ENCODE data around the gene ELP4.

Gene ELP4

DNA sequence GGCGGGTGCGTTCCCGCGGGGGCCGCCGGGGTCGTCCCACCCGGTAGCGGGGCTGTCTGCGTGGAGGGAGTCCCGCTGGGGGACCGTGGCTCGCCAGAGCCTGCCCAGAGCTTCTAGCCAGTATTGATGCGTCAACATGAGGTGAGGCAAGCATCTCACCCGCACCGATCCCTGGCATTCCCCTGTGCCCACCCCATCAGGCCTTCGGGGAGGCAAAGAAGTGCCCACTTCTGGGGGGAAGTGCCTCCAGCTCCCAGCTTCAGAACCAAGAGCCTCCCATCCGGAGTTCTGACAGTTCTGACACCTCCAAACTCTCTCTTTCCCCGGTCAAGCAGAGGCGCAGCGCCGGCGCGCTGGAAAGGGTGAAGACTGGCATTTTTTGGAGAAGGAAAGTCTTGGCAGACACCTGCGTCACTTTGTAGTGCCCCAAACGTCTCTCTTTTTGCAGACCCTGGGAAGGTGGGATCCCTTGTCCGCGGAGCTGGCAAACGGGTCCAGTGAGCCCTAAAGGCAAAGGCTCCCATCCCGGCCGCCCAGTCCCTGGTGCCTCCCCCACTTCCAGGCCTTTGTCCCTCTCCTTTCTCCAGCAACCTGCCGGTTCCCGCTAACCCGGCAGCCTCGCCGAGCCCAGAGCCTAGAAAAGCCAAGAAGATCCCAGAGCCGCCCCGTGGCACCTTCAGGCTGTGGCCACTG lies 304.8 kb downstream of the ELP4 start:
- DNase-seq, result no peak

DNA sequence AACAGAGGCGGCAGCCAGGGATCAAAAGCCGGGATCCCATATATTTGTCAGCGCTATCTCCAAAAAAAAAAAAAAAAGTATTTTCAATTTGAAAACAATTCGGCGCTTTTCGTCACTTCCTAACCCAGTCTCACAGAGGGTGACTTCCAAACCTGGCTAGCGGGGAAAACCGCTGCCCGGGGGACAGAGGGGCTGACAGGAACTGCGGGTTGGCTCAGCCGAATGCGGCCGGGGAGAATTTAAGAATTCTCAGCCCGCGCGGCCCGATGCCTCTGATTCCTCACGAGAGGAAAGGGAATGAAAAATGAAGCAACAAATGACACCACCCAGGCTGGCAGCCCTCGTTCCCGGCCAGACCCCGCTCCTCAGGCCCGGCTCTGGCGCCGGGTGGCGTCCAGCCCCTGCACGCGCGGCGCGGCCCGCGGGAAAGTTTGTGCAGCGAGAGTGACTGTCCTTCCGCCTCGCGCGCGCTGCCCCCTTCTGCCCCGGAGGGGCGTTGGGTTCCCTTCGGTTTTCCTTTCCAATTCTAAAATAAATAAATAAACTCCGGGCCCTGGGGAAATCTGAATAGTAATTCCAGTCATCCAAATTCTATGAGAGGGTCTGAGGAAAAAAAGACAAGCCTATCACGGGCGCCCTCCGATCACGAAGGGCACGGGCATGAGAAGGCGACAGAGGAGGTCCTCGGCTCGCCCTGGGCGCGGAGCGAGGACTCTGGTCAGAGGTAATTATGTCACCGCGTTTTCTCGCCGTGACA lies 306.3 kb downstream of the ELP4 start:
- no peak for DNase-seq

DNA sequence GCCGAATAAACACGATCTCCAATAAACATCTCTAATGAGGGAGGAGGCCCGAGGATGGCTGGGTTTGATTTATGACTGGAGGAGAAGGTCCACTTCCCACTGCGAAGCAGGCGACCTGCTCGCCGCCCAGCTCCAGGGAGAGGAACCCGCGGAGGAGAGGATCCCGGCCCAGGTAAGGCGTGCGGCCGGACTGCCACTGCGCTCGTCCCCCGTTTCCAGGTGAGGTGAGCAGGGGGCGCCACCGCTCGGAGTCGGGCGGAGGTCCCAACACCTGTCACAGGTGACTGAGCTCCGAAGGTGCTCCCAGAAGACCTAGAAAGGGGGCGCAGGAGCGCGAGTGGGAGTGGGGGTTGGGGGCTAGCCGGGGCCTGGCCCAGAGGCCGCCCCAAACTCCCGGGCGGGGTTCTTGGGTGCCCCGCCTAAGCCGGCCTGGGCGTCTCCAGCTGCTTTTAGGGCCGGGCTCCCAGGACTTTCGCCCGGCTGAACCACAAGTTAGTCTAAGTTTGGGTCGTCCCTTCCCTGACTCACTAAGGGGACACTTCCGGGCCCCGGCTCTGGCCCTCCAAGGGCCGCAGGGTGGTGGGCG lies 307.0 kb downstream of the ELP4 start:
- DNase-seq, result no peak

DNA sequence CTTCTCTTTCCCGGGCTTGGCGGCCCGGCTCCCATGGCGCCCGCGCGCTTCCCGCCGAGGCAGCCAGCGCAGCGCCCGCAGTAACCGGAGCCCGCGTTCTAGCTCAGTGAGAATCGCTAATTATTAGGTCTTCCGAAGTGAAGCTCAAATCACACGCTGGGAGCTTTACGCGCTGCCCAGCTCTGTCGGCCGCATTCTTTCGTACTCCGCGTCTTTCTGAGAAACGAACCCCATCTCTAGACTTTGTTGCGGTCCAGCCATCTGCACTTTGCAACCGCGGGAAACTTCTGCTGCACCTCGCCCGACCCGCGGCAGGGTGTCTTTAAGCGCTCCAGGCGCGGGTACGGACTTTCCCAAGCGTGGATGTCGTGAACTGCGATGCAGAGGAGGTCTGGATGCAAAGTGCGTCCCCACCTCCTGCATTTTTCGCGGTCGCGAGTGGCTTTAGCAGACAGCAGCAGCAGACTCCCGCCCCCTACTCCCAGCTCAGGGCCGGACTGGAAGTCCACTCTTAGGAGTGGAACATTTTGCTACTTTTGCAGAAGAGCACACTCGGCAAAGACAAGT lies 307.6 kb downstream of the ELP4 start:
- DNase-seq, result no peak

DNA sequence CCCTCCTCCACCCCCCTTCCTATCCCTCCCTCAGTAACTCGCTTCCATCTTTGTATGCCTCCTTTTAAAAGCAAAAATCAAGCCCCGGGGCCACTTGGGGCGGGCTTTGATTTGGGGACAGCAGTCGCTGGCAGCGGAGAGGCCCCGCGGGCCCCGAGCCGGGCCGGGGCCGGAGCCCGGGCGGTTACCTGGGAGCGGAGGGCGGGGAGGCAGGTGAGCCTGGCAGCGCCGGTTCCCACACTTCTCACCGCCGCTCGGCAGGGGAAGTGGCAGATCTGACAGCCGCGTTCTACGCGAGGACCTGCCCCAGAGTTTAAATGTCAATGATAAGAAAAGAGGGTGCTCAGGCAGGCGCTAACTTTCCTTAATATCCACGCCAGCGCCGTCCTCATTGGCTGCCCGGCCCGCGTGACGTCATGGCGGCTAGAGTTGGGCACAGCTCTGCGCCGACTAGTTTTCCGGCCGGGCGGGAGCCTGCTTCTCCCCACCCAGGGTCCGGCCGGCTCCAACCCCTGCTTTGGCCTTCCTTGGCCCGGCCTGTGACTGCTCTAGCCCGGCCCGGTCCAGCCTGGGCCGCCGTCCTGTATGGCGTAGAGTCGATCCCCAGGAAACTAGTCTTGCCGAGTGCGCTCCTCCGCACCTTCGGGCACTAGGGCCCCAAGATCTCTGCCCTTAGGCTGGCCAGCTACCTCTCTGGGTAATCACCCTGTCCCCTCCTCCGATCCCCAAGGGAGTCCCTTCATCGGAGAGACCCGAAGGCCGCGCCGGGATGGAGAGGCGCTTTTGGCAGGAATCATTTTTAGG lies 308.3 kb downstream of the ELP4 start:
- DNase-seq, result no peak

DNA sequence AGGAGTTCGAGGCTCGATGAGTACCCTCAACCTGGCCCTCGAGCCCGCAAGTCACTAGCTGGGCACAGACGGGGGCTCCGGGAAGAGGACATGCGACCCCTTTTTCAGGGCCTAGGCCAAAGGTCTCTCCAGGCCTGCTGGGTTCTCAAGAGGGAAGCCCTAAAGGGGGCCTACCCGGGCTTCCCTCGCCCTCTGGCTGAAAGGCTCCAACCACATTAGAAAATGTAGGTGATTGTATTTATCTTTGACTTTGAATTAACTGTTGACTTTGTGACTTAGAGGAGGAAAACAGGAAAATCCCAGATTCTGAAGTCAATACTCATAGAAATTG lies 308.8 kb downstream of the ELP4 start:
- no peak for DNase-seq

DNA sequence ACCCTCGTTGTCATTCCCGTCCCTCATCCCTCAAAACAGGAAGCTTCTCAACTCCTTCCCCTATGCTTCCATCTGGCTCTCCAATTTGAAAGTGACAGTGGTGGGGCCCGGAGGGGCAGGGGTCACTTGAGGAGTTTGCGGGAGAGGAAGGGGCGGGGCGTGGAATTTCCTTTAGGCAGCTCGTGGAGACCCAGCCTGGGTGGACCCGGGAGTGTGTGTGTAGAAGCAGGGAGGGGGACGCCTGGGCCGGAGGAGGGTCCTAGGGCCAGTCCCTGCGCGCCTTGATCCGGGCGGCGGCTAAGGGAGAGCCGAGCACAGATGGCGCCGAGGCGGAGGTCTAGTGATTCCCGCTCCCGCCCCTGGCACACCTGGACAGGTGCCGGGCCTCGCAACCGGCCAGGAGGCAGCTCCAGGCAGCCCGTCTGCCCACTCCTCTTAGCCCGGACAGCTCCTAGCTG lies 309.3 kb downstream of the ELP4 start:
- no peak for DNase-seq

DNA sequence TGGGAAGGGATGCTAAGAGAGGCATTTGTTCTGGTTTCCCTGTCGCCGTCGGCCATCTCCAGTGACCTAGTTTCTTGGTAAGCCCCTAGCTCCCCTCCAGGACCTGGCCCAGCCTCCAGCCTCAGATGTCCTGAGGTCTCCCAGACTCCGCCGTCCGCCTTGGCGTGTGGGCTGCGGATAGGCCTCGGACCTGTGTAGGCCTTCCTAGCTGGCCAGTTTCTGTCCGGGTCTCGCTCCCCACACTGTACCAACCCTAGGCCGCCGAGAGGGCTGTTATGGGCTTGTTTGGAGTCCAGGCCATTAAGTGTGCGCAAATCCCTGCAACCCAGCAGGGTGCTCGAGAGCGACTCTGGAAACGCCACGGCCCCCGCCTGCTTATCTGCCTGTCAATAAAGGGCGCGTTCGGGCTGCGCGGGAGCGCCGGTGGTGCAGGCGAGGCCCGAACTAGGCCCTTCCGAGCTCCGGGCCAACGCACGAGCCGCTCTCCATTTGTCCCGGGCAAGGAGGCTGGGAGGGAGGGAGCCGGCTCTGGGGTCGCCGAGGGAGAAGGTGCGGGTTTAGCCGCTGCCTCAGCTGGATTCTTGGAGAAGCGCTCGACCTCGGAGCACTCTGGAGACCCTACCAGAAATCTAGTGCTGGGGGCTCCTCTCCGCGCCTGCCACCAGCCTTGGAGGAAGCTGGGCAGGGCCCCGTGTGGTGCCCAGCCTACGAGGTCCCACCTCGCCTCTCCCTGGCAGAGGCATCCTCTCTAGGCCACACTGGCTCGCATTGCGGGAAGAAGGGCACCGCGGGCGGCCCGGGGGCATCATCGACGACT lies 310.3 kb downstream of the ELP4 start:
- no peak for DNase-seq

DNA sequence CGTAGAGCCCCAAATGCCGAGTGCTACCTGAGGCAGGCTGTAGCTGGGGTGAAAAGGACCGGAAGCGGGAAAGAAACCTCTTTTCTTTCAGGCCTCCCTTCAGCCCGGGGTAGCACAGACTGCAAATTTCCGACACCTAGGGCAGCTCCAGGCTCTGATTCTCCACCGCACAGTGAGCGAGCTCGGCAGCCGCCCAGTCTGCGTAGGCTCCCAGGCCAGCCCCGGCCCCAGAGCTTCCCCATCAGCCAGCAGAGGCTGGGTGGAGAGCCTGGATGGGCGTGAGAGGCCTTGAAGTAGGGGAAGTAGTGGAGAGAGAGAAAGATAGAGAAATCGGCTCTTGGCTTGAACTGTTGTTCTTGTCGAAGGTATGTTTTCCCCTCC lies 310.9 kb downstream of the ELP4 start:
- no peak for DNase-seq

DNA sequence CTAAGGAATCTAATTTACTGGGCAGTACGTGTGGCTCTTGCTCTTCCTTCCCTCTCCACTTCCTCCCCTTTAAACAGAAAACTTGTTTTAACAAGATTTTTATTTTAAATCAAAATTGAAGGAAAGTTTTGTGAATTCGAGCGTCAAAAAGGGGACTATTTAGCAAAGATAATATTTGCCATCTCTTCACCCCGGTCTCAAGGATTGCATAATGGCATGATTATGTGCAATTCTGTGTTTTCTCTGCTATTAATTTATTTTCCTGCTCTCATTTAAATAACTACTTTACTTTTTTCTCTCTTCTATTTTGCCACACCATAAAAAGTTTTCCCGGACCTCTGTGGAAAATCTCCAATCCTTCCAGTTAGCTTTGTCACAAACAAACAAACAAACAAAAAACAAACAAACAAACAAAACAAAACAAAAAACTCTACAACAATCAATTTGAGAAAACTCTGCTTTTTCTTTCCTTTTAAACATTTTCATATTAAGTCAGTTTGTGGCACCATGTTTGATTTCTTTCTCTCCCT lies 311.7 kb downstream of the ELP4 start:
- DNase-seq, result no peak

DNA sequence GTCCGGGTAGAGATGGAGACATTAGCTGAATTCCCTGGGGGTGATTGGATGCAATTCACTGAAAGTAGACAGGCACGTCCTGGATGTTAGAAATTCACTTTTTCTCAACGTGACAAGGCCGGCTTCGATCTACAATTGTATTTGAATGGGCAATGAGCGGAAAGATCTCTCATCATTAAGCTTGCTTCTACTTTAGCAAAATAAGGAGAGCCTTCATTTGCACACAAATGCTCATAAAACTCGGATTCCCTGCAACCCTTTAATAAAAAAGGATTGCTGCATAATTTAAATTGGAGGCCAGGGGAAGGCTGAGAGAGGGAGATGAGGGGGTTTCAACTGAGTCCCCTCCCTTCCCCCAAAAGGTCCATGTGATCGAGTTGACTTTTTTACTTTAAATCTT lies 312.2 kb downstream of the ELP4 start:
- DNase-seq, result no peak

DNA sequence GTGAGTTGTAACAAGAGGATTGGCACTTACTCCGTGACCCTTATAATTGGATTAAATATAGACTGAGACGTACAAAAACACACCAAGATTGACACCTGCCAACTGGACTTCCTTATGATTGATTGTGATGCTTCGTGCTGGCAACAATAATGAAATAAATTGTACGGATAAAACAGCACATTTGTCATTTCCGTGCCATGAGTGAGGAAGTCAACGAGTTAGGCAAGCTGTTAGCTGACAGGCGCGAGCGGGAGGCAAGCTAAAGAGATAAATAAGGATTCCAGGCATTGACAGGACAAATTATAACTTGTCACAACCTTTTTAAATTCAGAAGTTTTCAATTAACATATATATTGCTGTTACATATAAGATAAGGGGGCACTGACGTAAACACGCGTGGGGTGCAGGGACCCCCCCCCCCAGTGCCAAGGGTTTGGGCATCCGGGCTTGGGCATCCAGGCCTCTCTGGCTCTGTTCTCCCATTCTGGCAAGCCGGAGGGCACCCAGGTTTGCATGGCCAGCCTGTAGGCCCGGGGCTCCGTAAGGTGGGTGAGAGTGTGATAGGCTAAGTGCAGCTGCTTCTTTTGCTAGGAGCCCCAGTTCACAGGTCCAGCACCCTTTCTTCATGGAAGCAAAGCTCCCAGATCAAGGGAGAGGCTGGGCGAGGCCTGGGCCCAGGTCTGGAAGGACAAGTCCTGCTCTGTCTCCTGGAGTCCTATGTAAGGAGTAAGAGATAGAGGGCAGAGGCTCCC lies 312.8 kb downstream of the ELP4 start:
- DNase-seq, result no peak

DNA sequence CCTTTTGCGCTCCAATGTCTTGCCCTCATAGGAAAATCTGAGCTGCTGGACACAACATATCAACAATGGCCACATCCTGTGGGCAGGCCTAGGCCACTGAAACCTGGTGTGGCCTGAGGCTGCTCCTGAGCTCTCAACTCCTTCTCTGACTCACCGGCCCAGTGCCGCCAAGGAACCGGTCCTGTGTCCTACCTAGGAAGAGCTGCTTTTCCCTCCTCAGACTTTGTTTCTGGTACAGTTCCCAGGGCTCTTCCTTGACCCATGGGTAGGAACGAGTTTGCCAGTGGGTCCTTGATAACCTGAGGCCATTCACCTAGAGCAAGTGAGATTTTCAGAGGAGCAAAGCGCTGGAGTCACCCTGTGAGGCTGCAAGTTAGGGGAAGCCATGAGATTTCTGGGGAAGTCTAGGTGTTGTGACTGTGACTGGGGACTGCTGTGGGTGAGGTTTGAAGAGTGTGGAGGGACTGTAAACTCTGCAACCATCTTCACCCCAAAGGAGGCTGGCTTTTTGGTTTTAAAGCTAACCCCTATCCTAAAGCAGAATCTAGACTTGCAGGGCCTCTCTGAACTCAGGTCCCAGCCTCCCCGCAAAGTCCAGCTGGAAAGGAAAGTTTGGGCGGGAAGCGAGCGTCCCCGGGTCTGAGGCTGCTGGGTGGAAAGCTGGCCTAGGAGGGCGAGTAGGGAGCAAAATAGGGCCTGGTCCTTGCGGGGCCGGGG lies 313.5 kb downstream of the ELP4 start:
- no peak for DNase-seq

DNA sequence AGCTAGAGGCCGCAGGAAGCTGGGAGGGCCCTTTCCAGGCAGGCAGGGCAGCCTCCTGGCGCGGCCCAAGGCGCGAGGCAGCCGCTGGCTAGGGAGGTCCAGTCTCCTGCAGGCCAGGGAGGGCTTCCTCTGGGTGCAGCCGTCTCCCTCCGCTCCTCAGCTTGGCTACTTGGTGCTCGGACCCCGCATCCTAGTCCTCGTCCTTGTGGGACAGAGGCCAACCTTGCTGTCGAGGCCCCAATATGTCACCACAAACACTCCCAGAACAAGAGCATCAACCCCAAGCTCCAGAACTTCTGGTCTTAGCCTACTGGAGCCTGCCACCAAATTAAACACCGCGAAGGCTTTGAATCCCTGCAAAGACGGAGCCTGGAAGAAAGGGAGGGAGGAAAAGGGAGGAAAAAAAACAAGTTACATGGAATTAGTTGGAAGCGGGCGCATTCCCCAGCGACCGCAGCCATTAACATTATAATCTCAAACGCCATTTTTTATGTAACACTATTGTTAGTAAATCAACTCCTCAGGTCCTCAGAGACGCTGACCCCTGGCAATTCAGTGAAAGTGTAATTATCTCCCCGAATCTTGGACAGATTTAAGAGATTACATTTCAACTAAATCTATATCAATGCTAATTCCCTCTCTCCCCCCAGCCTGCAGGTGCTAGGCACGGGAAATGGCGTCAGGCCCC lies 314.2 kb downstream of the ELP4 start:
- DNase-seq, result no peak

DNA sequence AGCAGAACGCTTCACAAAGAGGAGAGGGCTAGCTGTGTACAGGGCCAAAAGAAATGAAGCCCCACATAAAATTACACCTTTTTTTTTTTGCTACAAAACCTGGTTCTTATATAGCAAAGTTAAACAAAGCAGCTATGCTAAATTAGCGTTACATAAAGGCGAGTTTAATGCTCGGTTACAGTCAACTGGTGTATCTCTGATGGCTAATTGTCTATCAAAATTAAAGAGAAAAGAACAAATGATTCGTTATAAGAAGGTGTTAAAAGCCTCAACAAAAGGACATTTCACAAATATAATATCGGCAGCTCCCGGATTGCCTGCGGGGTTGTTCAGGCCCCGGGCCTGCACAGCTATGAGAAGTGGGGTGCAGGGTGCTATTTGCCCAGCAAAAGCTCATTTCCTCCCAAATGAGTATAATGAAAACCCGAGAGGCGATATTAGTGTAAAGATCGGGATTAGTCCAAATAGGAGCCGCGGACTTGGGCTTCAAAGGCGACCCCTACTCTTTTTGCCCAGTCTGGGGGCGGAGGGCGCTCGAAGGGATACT lies 314.8 kb downstream of the ELP4 start:
- DNase-seq, result no peak

DNA sequence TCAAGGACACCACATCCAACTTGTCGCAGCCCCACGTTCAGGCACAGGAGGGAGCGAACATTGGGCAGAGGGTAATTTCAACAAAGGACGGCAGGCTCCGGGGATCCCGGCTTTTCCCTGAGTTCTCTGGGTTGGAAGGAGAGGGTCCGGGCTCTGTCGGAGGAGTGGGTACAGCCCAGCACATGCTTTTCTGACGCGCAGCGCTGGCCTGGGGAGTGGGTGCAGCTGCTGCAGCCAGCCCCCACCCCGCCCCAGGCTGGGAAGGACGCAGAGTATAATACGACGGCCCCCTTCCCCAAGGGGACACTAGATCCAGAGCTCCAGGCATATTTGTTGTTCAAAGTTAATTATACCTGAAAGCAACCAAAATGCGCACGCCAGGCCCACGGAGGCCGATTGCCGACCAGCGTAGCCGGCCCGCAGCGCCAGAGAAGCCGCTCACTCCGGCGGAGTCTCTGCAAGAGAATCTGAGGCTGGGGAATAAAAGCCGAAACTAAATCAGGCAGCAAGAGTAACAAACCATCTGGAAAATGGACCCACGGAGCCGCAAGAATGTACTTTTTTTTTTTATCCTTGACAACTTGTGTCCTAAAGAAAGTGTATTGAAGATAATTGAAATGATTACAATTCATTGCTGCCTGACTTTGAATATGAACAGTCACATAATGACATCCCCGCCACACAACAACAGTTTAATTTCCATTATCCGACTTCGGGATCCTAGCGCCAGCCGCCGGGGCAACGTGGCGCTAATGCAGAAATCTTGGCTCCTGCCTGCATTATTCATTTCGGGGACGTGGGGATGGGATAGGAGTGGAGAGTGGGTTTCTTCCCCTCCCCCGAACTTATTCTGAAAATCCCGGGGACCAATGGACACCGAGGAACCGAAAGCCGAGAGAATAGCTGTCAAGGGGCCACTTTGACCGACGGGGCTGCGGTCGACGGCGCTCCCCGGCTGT lies 315.6 kb downstream of the ELP4 start:
- no peak for DNase-seq

DNA sequence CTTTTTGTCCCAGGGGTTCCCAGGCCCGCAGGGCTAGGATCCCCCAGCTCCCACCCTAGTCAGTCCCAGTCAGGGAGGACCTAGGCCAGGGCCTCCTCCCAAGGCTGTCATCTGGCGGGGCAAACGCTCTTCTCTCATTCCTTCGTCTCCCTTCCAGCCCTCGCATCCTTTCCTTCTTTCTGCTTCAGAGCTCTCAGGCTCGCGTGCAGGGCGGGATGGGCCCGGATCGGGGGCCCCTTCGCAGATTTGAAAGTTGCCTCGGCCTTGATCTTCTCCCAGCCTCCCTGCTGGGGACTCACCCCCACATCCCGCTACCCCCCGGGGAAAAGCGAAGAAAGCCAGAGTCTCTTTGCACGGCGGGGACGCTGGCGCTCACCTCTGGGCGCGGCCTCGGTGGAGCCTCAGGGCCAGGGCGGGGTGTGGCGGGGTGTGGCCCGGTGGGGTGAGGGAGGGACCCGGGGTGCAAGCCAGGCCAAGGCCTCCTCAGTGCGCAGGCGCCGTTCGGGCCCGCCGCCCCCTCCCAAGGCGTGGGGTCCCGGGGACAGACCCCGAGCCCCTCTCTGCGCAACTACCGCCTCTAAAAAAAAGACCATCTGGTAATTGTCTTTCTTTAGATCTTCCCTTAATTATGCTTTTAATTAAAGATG lies 316.4 kb downstream of the ELP4 start:
- DNase-seq, result no peak

All from stimulated activated CD4-positive, alpha-beta T cell treated with anti-CD3 and anti-CD28 coated beads, Interleukin-2, amount 100 ng/mL, for 48 hours (primary cell).